Cardiac septum (tissue), 1 donor: Measurements from ENCODE around the gene OSBPL7. TPM values are rescaled to one million over a fixed set of nuclear protein-coding genes. Genes with fewer than 3 reads are reported as not detected.
A peak's percentile ranks its signal among the peaks of the same experiment; 100 is the strongest.

Experiments used
- DNase-seq: peaks from one replicate; pipeline ENCODE4 v3.0.0-alpha.2; 2020; ENCODE audit warnings: low spot score
- intact Hi-C: fragments of 100-400 bp; cut with DNase I; formaldehyde crosslinking; loops from one replicate; pipeline ENCODE4 v1.14.0; 2022
- total RNA-seq: library from RNA; stranded (reverse); fragmentation: NEBNext Ultra II Directional; extraction: Animal tissue kit (Norgen Biotek cat#: 25700); gene quantifications from one replicate; pipeline ENCODE4 v1.2.1, GENCODE V29; 2021
- donor health status: DM: no; HTN: no; CAD: no.

OSBPL7 gene
- total RNA-seq, 1 donor from 2014 or later, result 8.7 TPM

- DNase-seq, result no peak
- intact Hi-C loops, result no loop called here
Measured at GRCh38 chr17:47834756-47835155, 13.2 kb upstream of the OSBPL7 start.

DNA sequence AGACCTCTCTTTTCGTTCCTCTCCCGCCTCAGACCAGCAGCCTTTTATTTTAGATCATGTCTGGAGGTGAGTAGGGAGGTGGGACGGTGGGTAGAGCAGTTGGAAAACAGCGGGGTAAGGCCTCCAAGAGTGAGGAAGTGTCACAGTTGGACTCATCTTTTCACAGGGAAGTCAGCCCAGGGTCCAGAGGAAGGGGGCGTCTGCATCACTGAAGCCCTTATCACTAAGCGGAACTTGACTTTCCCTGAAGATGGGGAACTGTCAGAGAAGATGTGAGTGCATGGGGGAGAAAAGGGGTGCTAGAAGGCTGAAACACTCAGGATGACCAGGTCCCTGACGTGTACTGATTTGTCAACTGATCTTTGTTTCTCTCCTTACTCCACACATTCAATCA is 10.3 kb upstream of the OSBPL7 start:
- intact Hi-C loops, result no loop called here
- DNase-seq, result no peak

GRCh38 chr17:47831003-47831933 is 9.7 kb upstream of the OSBPL7 start, which contains the start of the genes LRRC46 and MRPL10:
Gene LRRC46 (plus strand): TSS chr17:47831670. CDS start chr17:47831990, 320 bp downstream.
Gene MRPL10 (minus strand): TSS chr17:47831541. CDS start chr17:47831511, 30 bp downstream.
- DNase-seq, result peak; percentile 96
- intact Hi-C loops, result no loop called here

GRCh38 chr17:47830396-47831002 is 8.9 kb upstream of the OSBPL7 start:
- no peak for DNase-seq
- intact Hi-C loops, result no loop called here

DNA sequence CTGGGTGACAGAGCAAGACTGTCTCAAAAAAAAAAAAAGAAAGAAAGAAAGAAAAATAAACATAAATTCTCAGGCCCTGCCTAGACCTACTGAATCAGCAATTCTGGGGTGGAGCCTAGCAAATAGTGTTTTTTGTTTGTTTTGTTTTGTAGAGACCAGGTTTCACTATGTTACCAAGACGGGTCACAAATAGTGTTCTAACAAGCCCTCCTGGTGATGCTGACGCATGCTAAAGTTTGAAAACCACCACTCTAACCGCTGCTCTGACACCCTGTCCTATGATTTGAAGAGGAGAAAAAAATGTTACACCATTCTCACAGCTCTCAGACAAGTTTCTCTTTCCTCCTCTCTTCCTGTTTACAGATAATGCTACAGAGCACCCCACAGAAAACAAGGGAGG is 8.3 kb upstream of the OSBPL7 start:
- DNase-seq, result no peak
- intact Hi-C loops, result no loop called here

DNA sequence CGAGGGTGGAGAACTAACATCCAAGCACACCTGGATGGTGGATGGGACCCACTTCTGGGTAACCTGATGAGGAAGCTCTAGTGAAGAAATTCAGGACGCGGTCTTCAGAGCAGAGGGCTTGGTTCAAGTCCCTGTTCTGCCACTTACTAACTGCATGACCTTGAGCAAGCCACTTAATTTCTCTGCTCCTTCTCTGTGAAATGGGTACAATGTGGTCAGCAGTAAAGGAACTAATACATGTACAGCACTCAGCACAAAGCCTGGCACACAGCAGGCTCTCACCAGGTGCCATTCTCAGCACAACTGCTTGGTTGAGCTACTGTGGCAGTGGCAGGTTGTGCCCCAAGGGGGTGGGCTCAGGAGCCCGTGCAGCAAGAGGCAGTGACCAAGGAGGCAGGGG is 1.9 kb upstream of the OSBPL7 start:
- intact Hi-C loops, result no loop called here
- no peak for DNase-seq

DNA sequence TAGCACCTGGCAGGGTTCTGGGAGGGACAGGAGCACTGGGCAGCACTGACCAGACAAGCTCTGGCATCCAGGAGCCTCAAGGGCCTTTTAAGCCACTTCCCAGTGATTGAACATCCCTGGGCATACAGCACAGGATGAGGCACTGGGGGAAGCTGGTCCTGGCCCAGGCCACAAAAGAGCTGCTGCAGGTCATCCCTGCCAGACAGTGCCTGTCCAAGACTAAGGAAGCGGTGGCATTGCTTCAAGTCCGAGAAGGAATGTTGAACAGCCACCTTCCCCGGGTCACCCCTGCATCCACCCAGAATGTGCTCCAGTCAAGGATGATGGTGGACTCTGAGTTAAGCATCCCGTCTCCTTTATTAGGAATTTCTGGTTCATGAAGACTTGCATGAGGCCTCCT is 1.2 kb upstream of the OSBPL7 start:
- intact Hi-C loops, result no loop called here
- no peak for DNase-seq

- intact Hi-C loops, result no loop called here
- DNase-seq, result no peak
Measured at GRCh38 chr17:47821031-47821423, 567 bp downstream of the OSBPL7 start.

DNA sequence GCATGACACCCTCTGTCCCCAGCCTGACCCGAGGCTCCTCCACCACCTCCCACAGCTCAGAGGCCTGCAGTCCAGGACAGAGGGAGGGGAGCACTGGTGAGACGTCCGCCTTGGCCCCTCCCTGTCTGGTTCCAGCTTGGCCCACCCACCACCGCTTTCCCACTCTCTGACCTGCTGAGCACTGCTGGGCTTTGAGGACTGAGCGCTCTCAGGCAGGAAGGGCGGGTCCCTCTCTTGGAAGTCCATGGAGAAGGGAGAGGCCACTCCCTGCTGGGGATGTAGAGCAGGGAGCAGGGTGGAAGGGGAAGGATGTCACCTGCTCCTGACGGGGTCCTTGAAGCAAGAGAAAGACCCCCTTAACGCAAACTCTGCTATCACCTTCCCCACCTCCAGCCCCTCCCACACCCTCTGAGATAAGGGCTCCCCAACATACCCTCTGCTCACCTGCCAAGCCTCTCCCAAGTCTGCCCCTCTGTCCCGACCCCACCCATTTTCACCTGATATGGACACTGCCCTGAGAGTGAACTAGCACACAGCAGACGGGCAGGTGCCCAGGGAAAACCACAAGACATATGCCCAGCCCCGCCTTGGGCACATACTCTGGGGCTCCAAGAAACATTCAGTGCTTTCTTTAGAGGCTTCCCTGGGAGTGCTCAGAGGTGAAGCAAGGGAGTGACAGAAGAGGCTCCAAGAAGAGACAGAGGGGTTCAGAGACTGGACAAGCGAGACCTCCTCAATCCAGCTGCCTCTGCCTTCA is 1.4 kb downstream of the OSBPL7 start:
- intact Hi-C loops, result no loop called here
- no peak for DNase-seq

- intact Hi-C loops, result no loop called here
- no peak for DNase-seq
Measured at GRCh38 chr17:47819475-47819874, 2.1 kb downstream of the OSBPL7 start.

GRCh38 chr17:47818002-47818695 is 3.4 kb downstream of the OSBPL7 start:
- no peak for DNase-seq
- intact Hi-C loops, result no loop called here

DNA sequence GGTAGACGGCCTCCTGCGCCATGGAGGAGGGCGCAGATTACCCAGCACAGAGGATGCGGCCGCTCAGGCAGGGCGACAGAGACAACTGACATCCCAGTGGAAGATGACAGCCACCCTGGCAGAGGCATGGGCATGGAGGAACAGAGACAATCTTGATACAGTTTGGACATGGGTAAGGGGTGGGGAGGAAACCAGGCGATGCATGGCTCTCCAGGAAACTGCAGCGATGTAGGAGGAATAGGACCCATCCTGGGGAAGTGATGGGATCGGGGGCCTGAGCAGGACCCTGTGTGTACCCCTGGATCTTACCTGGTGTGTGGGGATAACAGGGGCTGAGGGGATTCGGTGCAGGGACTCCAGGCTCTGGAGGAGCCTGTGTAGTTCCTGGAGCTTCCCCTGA is 4.6 kb downstream of the OSBPL7 start:
- DNase-seq, result no peak
- intact Hi-C loops, result no loop called here

- intact Hi-C loops, result no loop called here
- no peak for DNase-seq
Measured at GRCh38 chr17:47816111-47816735, 5.4 kb downstream of the OSBPL7 start.

DNA sequence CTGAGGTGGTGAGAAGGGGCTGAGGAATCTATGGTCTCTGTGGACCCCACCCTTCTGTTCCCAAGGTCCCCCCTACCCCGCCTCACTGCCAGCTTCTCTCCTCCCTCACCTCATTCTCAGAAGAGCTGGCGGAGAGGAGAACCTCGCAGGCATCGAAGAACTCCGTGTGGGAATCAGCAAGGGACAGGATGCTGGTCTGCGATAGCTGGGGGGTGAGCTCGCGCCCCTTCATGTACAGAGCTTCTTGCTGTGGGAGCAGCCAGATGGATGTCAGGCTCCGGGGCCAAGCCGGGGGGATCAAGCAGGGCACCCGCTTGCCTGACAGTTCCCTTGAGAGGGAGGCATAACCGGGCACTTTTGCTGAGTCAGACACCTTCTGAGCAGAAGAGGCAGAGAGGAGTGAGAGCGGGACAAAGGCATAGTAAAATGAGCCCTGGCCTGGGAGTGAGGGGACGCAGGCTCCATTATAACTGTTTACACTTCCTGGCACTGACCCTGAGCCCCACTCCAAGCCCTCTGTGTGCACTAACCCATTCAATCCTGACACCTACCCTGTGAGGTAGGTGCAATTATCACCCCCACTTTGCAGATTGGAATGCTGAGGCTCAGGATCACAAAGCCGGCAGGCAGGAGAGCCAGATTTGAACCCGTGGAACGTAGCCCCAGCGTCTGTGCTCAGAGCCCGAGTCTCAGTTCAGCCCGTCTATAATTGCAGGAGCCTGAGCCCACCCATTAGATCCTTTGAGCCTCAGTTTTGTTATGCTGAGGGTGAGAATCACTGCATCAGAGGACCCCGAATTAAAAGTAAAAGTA is 6.3 kb downstream of the OSBPL7 start:
- no peak for DNase-seq
- intact Hi-C loops, result no loop called here

DNA sequence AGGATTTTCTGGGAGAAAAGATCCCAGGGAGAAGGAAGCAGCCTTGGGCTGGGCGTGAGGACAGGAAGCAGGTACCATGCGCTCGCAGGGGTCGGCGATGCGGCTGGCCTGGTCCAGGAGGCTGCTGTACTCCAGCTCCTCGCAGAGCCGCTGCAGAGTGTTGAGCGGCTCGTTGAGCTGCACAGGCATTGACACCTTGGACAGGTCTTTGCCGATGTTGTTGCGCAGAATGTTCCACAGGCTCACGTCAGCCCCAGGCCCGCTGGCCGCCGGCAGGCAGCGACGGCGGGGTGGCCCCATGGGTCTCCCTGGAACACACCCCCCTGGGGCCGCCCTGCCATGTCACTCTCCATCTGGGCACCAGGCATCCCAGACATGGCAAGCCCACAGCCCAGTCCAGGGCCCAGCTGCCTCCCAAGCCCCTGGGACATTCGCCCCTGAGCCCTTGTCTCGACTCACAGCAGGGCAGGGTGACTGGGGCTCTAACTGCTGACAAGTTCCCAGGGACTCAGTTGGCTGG is 8.0 kb downstream of the OSBPL7 start:
- DNase-seq, result no peak
- intact Hi-C loops, result no loop called here

DNA sequence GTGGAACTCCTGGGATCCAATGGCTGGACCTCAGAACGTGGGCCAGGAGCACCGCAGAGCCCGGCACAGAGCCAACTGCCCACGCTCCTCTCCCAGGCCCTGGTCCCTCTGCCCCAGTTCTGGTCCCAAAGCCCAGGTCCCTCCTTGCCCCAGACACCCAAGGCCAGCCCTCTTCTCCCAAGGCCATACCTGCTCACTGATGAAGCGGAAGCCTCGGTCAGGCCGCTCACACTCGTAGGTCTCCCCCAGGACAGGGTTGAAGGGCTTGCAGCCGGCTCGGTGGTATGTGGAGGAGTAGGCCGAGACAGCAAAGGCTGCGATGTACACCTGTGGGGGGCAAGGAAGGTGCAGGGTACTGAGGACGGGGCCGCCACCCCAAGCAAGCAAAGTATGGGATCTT is 8.5 kb downstream of the OSBPL7 start:
- peak; percentile 75 for DNase-seq
- intact Hi-C loops, result no loop called here

DNA sequence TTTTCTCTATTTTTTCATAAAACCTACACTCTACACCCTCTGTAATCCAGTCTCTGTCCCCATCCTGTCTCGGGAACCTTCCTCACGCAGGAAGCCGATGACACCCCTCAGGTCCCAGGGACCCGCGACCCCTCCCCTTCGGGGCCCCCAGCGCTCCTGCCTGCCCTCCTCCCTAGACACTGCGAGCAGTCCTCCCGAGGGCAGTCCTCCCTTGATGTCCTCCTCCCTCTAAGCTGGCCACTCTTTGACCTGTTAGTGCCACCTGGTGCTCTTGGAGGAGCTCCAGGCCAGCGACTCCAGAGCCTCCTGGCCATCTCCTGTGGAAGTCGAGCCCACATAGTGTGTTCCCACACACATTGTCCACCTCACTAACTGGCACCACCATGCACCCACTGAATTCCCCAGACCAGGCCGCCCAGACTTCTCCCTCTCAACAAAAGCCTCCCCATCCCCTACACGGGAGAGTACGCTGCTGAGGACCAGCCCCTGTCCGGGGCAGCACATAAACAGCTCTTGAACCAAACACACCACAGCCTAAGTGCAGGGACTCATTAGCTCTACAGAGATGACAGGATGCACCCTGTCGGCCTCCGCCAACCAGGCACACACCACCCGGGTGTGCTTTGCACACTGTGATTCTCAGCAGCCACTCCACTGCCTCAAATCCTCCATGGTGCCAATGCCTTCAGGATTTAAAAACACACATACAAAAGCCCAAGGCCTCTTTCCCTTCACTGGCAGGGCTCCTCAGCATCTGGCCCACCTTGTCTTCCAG is 9.3 kb downstream of the OSBPL7 start:
- DNase-seq, result peak; percentile 62
- intact Hi-C loops, result no loop called here
